ENCODE results near the gene RANGRF. TPM values are rescaled to one million over a fixed set of nuclear protein-coding genes. Genes with fewer than 3 reads are reported as not detected.
A peak's percentile ranks its signal among the peaks of the same experiment; 100 is the strongest.

The RANGRF gene
- total RNA-seq, 2 donors from 2014 or later: 39.7 to 80.9 TPM

GRCh38 chr17:8266648-8267479 lies 21.6 kb upstream of the RANGRF start:
- H3K27ac Mint-ChIP-seq: peak overlapping the region in 1 of 2 donors; percentile 72
- H3K9me3 Mint-ChIP-seq: no peaks in the 10 kb centered on the region
- ATAC-seq: no peak
- peaks cover 0 to 20% of the 10 kb centered on the region in 2 donors for H3K36me3 Mint-ChIP-seq
- no peak for DNase-seq (ENCODE audit: low spot score in 2 of 2)

- ATAC-seq (no peak), DNase-seq (ENCODE audit: low spot score in 2 of 2) (no peak)
- Mint-ChIP-seq H3K36me3 (peaks cover 0 to 20% of the 10 kb centered on the region in 2 donors), H3K27ac (no peak overlapping the region), H3K9me3 (no peaks in the 10 kb centered on the region)
These were observed 20.9 kb upstream of the RANGRF start for GRCh38 chr17:8267480-8268147.

- ATAC-seq: peak in 1 of 2 donors; percentile 34
- no peak overlapping the region for H3K27ac Mint-ChIP-seq
- H3K36me3 Mint-ChIP-seq: peaks cover 0 to 23% of the 10 kb centered on the region in 2 donors
- DNase-seq (ENCODE audit: low spot score in 2 of 2): no peak
- H3K9me3 Mint-ChIP-seq: no peaks in the 10 kb centered on the region
These were observed 19.7 kb upstream of the RANGRF start for GRCh38 chr17:8268550-8269298.

- Mint-ChIP-seq H3K9me3 (no peaks in the 10 kb centered on the region), H3K36me3 (peaks cover 0 to 25% of the 10 kb centered on the region in 2 donors), H3K27ac (no peak overlapping the region)
- ATAC-seq: no peak
- DNase-seq (ENCODE audit: low spot score in 2 of 2): no peak
These were observed 16.0 kb upstream of the RANGRF start for GRCh38 chr17:8272421-8272820.

- Mint-ChIP-seq H3K9me3 (no peaks in the 10 kb centered on the region), H3K36me3 (peaks cover 0 to 22% of the 10 kb centered on the region in 2 donors), H3K27ac (peak overlapping the region; percentile 16 to 49)
- no peak for ATAC-seq
- DNase-seq (ENCODE audit: low spot score in 2 of 2): no peak
These were observed 14.5 kb upstream of the RANGRF start for GRCh38 chr17:8273884-8274444.

GRCh38 chr17:8274816-8275215 lies 13.7 kb upstream of the RANGRF start:
- Mint-ChIP-seq H3K36me3 (peaks cover 0 to 16% of the 10 kb centered on the region in 2 donors), H3K27ac (no peak overlapping the region), H3K9me3 (no peaks in the 10 kb centered on the region)
- ATAC-seq (no peak), DNase-seq (ENCODE audit: low spot score in 2 of 2) (no peak)

GRCh38 chr17:8275421-8276290 lies 12.8 kb upstream of the RANGRF start:
- peaks cover 0 to 14% of the 10 kb centered on the region in 2 donors for H3K36me3 Mint-ChIP-seq
- ATAC-seq: no peak
- H3K9me3 Mint-ChIP-seq: no peaks in the 10 kb centered on the region
- no peak for DNase-seq (ENCODE audit: low spot score in 2 of 2)
- peak overlapping the region in 1 of 2 donors; percentile 5 for H3K27ac Mint-ChIP-seq

GRCh38 chr17:8277317-8277716 lies 11.2 kb upstream of the RANGRF start:
- H3K36me3 Mint-ChIP-seq: peaks cover 0 to 5% of the 10 kb centered on the region in 2 donors
- DNase-seq (ENCODE audit: low spot score in 2 of 2): no peak
- no peak for ATAC-seq
- H3K9me3 Mint-ChIP-seq: no peaks in the 10 kb centered on the region
- peak overlapping the region in 1 of 2 donors; percentile 15 for H3K27ac Mint-ChIP-seq

- H3K9me3 Mint-ChIP-seq: no peaks in the 10 kb centered on the region
- H3K36me3 Mint-ChIP-seq: no peaks in the 10 kb centered on the region
- DNase-seq (ENCODE audit: low spot score in 2 of 2) (no peak), ATAC-seq (no peak)
- no peak overlapping the region for H3K27ac Mint-ChIP-seq
These were observed 6.1 kb upstream of the RANGRF start for GRCh38 chr17:8282345-8282744.

- DNase-seq (ENCODE audit: low spot score in 2 of 2): no peak
- H3K9me3 Mint-ChIP-seq: no peaks in the 10 kb centered on the region
- no peak overlapping the region for H3K27ac Mint-ChIP-seq
- ATAC-seq: no peak
- peaks cover 0 to 9% of the 10 kb centered on the region in 2 donors for H3K36me3 Mint-ChIP-seq
These were observed 5.1 kb upstream of the RANGRF start for GRCh38 chr17:8283356-8283755.

- no peaks in the 10 kb centered on the region for H3K9me3 Mint-ChIP-seq
- H3K27ac Mint-ChIP-seq: no peak overlapping the region
- peaks cover 0 to 17% of the 10 kb centered on the region in 2 donors for H3K36me3 Mint-ChIP-seq
- DNase-seq (ENCODE audit: low spot score in 2 of 2): no peak
- no peak for ATAC-seq
These were observed 4.3 kb upstream of the RANGRF start for GRCh38 chr17:8284126-8284525.

GRCh38 chr17:8285270-8286181 lies 2.9 kb upstream of the RANGRF start:
- H3K36me3 Mint-ChIP-seq: peaks cover 0 to 29% of the 10 kb centered on the region in 2 donors
- H3K27ac Mint-ChIP-seq: no peak overlapping the region
- H3K9me3 Mint-ChIP-seq: no peaks in the 10 kb centered on the region
- DNase-seq (ENCODE audit: low spot score in 2 of 2) (no peak), ATAC-seq (no peak)

- DNase-seq (ENCODE audit: low spot score in 2 of 2) (no peak), ATAC-seq (no peak)
- Mint-ChIP-seq H3K27ac (peak overlapping the region; percentile 93 to 96), H3K36me3 (peaks cover 0 to 32% of the 10 kb centered on the region in 2 donors), H3K9me3 (no peaks in the 10 kb centered on the region)
These were observed 677 bp upstream of the RANGRF start for GRCh38 chr17:8287651-8288335.

- ATAC-seq (no peak), DNase-seq (ENCODE audit: low spot score in 2 of 2) (peak in 1 of 2 donors; percentile 85)
- Mint-ChIP-seq H3K27ac (peak overlapping the region; percentile 93 to 96), H3K36me3 (peaks cover 0 to 32% of the 10 kb centered on the region in 2 donors), H3K9me3 (no peaks in the 10 kb centered on the region)
These were observed 580 bp downstream of the RANGRF start for GRCh38 chr17:8289103-8289397.

- H3K9me3 Mint-ChIP-seq: no peaks in the 10 kb centered on the region
- ATAC-seq (peak in 1 of 2 donors; percentile 35), DNase-seq (ENCODE audit: low spot score in 2 of 2) (no peak)
- peaks cover 0 to 32% of the 10 kb centered on the region in 2 donors for H3K36me3 Mint-ChIP-seq
- peak overlapping the region in 1 of 2 donors; percentile 93 for H3K27ac Mint-ChIP-seq
These were observed 1.6 kb downstream of the RANGRF start for GRCh38 chr17:8290043-8290442.
